HCT116 (cell line): Measurements from ENCODE around the gene SLC23A1. TPM values are rescaled to one million over a fixed set of nuclear protein-coding genes. Genes with fewer than 3 reads are reported as not detected.
A peak's percentile ranks its signal among the peaks of the same experiment; 100 is the strongest.

Experiments used
- ATAC-seq: fragments of 200-7000 bp; cut with Tn5 transposase; 2 replicates; pipeline ENCODE4 v1.9.1; 2020; ENCODE audit warnings: mild to moderate bottlenecking, moderate library complexity
- BruUV-seq: library from RNA; stranded (reverse); fragments of 400-500 nt; replicated peaks from 2 replicates; lab custom pipeline; 2021; lab: Mats Ljungman, UMichigan
- CTCF ChIA-PET: fragments of 300-600 bp; sonication (Branson Sonifier 250); formaldehyde crosslinking; loops from one replicate; lab custom pipeline; 2021; ENCODE audit warnings: antibody characterized with exemption; lab: Charles Lee
- POLR2A ChIA-PET: fragments of 300-600, 350-600 bp; sonication (Branson Sonifier 250); formaldehyde crosslinking; loops from one replicate; lab custom pipeline; 2021; ENCODE audit warnings: antibody characterized with exemption; lab: Charles Lee
- RAD21 ChIA-PET, 2 experiments: fragments of 300-600 bp; sonication (Branson Sonifier 250); formaldehyde crosslinking; loops; one replicate each; lab custom pipeline; 2023; ENCODE audit warnings: low total read pairs in 2 of 2; ENCODE audit not compliant: uncharacterized antibody in 2 of 2, unreplicated experiment in 2 of 2, low non-redundant PET in 1 of 2; lab: Charles Lee
- DNase-seq: peaks from one replicate; pipeline ENCODE4 v3.0.0-alpha.2; 2010; ENCODE audit warnings: low read depth, low spot score
- H2AFZ ChIP-seq: fragments of 200-600 bp; shearing (Covaris generic), sonication (generic); 2 replicates; pipeline ENCODE4 v1.6.1; 2017; ENCODE audit warnings: low read depth, mixed run types, mixed read lengths, antibody characterized with exemption, low read length; ENCODE audit not compliant: poor library complexity, severe bottlenecking
- H3K27ac ChIP-seq: 2 replicates; pipeline ENCODE4 v1.5.1; 2012; ENCODE audit warnings: low read depth, low read length
- H3K27me3 ChIP-seq: fragments of 200-600 bp; sonication (generic); 2 replicates; pipeline ENCODE4 v1.6.1; 2016; ENCODE audit warnings: mixed run types, low read length, mixed read lengths; ENCODE audit not compliant: insufficient read depth
- H3K36me3 ChIP-seq, 2 experiments: fragments of 200-500 bp in 1 of 2; fragments of 200-600 bp in 1 of 2; sonication (Bioruptor generic) in 1 of 2; sonication (generic) in 1 of 2; 2 replicates each; pipeline versions ENCODE4 v1.5.1 to v1.6.1; 2014 to 2016; ENCODE audit warnings: low read length in 2 of 2, inconsistent platforms in 1 of 2, mixed read lengths in 1 of 2, mixed run types in 1 of 2; ENCODE audit not compliant: insufficient read depth in 2 of 2, control insufficient read depth in 1 of 2
- H3K4me1 ChIP-seq, 2 experiments: fragments of 200-600 bp in 1 of 2; sonication (generic) in 1 of 2; 2 replicates each; pipeline versions ENCODE4 v1.5.1 to v1.6.1; 2012 to 2017; ENCODE audit warnings: low read length in 2 of 2, inconsistent platforms in 1 of 2, mild to moderate bottlenecking in 1 of 2, mixed read lengths in 1 of 2, mixed run types in 1 of 2, moderate library complexity in 1 of 2; ENCODE audit not compliant: insufficient read depth in 2 of 2, control insufficient read depth in 1 of 2
- H3K4me2 ChIP-seq: fragments of 200-600 bp; sonication (generic); 2 replicates; pipeline ENCODE4 v1.6.1; 2017; ENCODE audit warnings: mixed run types, low read length, mixed read lengths
- H3K4me3 ChIP-seq, 2 experiments: fragments of 200-600 bp in 1 of 2; sonication (generic) in 1 of 2; replicated peaks in 1 of 2; 2 replicates each; pipeline ENCODE4 v1.5.1; 2011 to 2016; ENCODE audit warnings: low read length in 2 of 2, control low read depth in 1 of 2, low read depth in 1 of 2, mild to moderate bottlenecking in 1 of 2, mixed read lengths in 1 of 2, mixed run types in 1 of 2
- H3K79me2 ChIP-seq: fragments of 200-600 bp; sonication (generic); 2 replicates; pipeline ENCODE4 v1.6.1; 2017; ENCODE audit warnings: mild to moderate bottlenecking, mixed run types, low read length, moderate library complexity, mixed read lengths; ENCODE audit not compliant: insufficient read depth
- H3K9ac ChIP-seq: fragments of 200-600 bp; sonication (generic); 2 replicates; pipeline ENCODE4 v1.6.1; 2016; ENCODE audit warnings: low read length, mixed read lengths
- H3K9me2 ChIP-seq: fragments of 200-600 bp; sonication (generic), shearing (Covaris generic); 2 replicates; pipeline ENCODE4 v1.6.1; 2017; ENCODE audit warnings: mixed run types, mild to moderate bottlenecking, moderate library complexity; ENCODE audit not compliant: insufficient read depth
- H3K9me3 ChIP-seq, 2 experiments: fragments of 200-500 bp in 1 of 2; fragments of 200-600 bp in 1 of 2; sonication (Bioruptor generic) in 1 of 2; sonication (generic) in 1 of 2; 2 replicates each; pipeline ENCODE4 v1.6.1; 2014 to 2017; ENCODE audit warnings: low read length in 2 of 2, mixed read lengths in 2 of 2, inconsistent platforms in 1 of 2, low read depth in 1 of 2, mild to moderate bottlenecking in 1 of 2, mixed run types in 1 of 2, moderate library complexity in 1 of 2; ENCODE audit not compliant: control insufficient read depth in 1 of 2, insufficient read depth in 1 of 2
- H4K20me1 ChIP-seq: fragments of 200-600 bp; sonication (generic), shearing (Covaris generic); 2 replicates; pipeline ENCODE4 v1.6.1; 2017; ENCODE audit warnings: mixed run types, mild to moderate bottlenecking, moderate library complexity; ENCODE audit not compliant: insufficient read depth
- CBX3 ChIP-seq: IDR thresholded peaks from 2 replicates; pipeline ENCODE4 v1.6.1; 2012; ENCODE audit warnings: low read depth
- EZH2 ChIP-seq: fragments of 200-600 bp; sonication (generic); IDR thresholded peaks from 2 replicates; pipeline ENCODE4 v1.6.1; 2017; ENCODE audit warnings: antibody characterized with exemption, mixed run types
- JUND ChIP-seq: IDR thresholded peaks from 2 replicates; pipeline ENCODE4 v1.6.1; 2012
- TCF7L2 ChIP-seq: IDR thresholded peaks from 2 replicates; pipeline ENCODE4 v1.7.0; 2011; ENCODE audit warnings: borderline replicate concordance, inconsistent platforms; ENCODE audit not compliant: insufficient read depth, insufficient read length; ENCODE audit errors: extremely low read depth
- intact Hi-C: fragments of 100-400 bp; cut with micrococcal nuclease; formaldehyde crosslinking; loops from 2 replicates; pipeline ENCODE4 v1.10.0; 2022
- total RNA-seq: library from RNA; stranded (reverse); gene quantifications from one replicate; pipeline ENCODE4 v1.2.1, GENCODE V29; 2021; ENCODE audit not compliant: unreplicated experiment
- TF ChIP-seq, protein P1 (sequence below), 3 experiments: fragments of 200-600 bp in 1 of 3; sonication (generic) in 1 of 3; IDR thresholded peaks in 2 of 3; conservative IDR thresholded peaks in 1 of 3; 2 replicates each; pipeline ENCODE4 v1.5.1; 2012 to 2017; ENCODE audit warnings: low read depth in 2 of 3, low read length in 2 of 3, antibody characterized with exemption in 1 of 3, borderline replicate concordance in 1 of 3, control low read depth in 1 of 3, mild to moderate bottlenecking in 1 of 3, mixed read lengths in 1 of 3, mixed run types in 1 of 3, moderate library complexity in 1 of 3; ENCODE audit not compliant: insufficient read depth in 1 of 3

Gene SLC23A1
- total RNA-seq, 1 experiment from 2014 or later: not detected

DNA sequence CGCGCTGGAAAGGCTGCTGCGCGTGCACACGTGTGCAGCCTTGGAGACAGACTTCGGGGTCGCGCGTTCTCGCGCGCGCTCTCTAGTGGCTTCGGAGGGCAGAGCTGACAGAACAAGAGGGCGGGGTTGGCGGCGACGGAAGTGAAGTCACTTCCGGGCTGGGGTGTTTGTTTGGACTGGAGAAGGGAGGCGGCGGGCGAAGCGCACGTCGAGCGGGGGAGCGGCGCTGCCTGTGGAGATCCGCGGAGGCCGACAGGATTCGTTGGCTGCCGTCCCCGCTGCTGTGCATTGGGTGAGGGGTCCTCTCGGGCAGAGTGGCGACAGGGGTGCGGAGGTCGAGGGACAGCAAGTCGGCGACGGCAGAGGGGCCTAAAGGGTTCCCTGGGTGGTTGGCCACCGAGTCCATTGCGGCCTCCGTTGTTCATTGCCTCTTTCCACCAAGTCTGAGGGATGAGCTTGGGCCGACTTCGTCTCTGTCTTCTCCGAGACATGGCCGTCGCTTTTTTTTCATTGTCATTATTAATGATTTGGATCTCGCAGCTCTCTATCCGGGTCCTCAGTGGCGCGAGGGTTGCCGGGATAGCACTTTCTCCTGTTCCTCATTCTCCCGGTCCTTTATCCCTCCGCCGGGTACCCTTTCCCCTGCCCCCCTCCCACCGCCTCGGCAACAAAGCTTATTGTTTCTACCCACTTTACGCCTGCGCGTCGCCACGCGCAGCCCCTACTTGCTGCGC, 41.2 kb downstream of the SLC23A1 start, which contains the start of gene PAIP2 (continued):
- TF ChIP-seq, protein P1, sequence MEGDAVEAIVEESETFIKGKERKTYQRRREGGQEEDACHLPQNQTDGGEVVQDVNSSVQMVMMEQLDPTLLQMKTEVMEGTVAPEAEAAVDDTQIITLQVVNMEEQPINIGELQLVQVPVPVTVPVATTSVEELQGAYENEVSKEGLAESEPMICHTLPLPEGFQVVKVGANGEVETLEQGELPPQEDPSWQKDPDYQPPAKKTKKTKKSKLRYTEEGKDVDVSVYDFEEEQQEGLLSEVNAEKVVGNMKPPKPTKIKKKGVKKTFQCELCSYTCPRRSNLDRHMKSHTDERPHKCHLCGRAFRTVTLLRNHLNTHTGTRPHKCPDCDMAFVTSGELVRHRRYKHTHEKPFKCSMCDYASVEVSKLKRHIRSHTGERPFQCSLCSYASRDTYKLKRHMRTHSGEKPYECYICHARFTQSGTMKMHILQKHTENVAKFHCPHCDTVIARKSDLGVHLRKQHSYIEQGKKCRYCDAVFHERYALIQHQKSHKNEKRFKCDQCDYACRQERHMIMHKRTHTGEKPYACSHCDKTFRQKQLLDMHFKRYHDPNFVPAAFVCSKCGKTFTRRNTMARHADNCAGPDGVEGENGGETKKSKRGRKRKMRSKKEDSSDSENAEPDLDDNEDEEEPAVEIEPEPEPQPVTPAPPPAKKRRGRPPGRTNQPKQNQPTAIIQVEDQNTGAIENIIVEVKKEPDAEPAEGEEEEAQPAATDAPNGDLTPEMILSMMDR (IDR thresholded peaks at IDR 0.05 in 2 of 3, conservative IDR thresholded peaks at IDR 0.05 in 1 of 3; ENCODE audit: borderline replicate concordance in 1 of 3, insufficient read depth in 1 of 3, low read depth in 2 of 3, low read length in 2 of 3): peak; percentile 62 to 75 (median 72); a peak in 5 of 6 replicates
- TF ChIP-seq JUND: peak; percentile 43; the same call in 1 of the 2 replicates
- TF ChIP-seq CBX3: peak; percentile 78; the same call in 1 of the 2 replicates
- no peak for TF ChIP-seq EZH2
- peak; percentile 52 for TF ChIP-seq TCF7L2
- TF ChIP-seq, all 23 proteins: peak for 15

DNA sequence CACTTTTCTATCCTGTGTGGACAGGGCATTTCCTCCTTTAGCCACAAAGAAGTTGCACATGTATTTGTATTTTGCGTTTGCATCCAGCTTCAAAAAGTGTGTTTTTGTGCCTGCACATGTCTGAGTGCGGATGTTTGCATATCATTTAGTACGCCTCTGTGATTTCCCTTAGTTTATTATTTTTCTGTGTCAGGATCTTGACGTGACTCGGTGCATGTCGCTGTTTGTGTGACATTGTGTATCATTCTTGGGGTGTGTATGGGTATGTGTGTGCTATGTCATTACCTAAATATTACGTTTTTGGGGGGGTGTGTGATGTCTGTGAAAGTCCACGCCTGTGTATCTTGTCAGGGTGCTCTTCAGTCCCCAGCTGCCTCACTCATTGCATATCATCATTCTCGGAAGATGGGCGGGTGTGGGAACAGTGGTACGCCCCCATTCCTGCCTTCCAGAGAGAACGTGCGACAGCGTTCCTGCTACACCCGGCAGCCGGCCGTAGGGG, 41.9 kb downstream of the SLC23A1 start:
- Histone ChIP-seq H3K9me2 (no peaks in the 10 kb centered on the region), H3K9ac (peak overlapping the region; percentile 95), H3K9me3 (no peaks in the 10 kb centered on the region), H3K27ac (no peak overlapping the region; the same call in 1 of the 2 replicates), H3K27me3 (no peaks in the 10 kb centered on the region), H3K4me1 (peaks cover 4 to 16% of the 10 kb centered on the region in 2 experiments; a peak in 3 of 4 replicates), H4K20me1 (peaks cover 6% of the 10 kb centered on the region; the same call in 1 of the 2 replicates), H3K79me2 (peaks cover 44% of the 10 kb centered on the region), H3K4me3 (peak overlapping the region; percentile 83 to 88), H3K4me2 (peak overlapping the region; percentile 93), H3K36me3 (0 out of 4 replicates have a peak, but pooled peaks cover 4% of the 10 kb centered on the region in 2 experiments), H2AFZ (peak overlapping the region; percentile 27)
- RAD21 ChIA-PET: no interaction called here
- TF ChIP-seq, protein P1 (IDR thresholded peaks at IDR 0.05 in 2 of 3, conservative IDR thresholded peaks at IDR 0.05 in 1 of 3; ENCODE audit: borderline replicate concordance in 1 of 3, insufficient read depth in 1 of 3, low read depth in 2 of 3, low read length in 2 of 3): no peak
- intact Hi-C loops: loop anchor here (1.0 kb wide), 1 partner anchor 47 kb away; no protein-coding TSS in a partner anchor
- ATAC-seq (no peak), DNase-seq (no peak)
- CTCF ChIA-PET: interaction anchor here (1.9 kb wide), 1 partner anchor 22 kb away, joined by 6 read pairs; no protein-coding TSS in a partner anchor
- POLR2A ChIA-PET: interaction anchor here (1.1 to 2.8 kb wide), 4 partner anchors 30 to 68 kb away, joined by 3 to 14 read pairs (median 3); partner anchors contain the start of gene MATR3
- BruUV-seq: no TSS peak
